Neural cell (in vitro differentiated cells): ENCODE results near the gene CROT. TPM values are rescaled to one million over a fixed set of nuclear protein-coding genes. Genes with fewer than 3 reads are reported as not detected.

ENCODE experiments used
- H2AFZ ChIP-seq: fragments of 200-600, 300-800 bp; sonication (generic), shearing (Covaris generic); 2 replicates; pipeline ENCODE4 v1.6.0; 2014; ENCODE audit warnings: low read depth, mild to moderate bottlenecking, antibody characterized with exemption, low read length, moderate library complexity
- H3F3A ChIP-seq: fragments of 200-600 bp; shearing (Covaris generic); 2 replicates; pipeline ENCODE4 v1.6.1; 2016; ENCODE audit warnings: mild to moderate bottlenecking, moderate library complexity, mixed read lengths, antibody characterized with exemption, low read length; ENCODE audit not compliant: insufficient read depth, poor library complexity, severe bottlenecking
- H3K27ac ChIP-seq: fragments of 200-600, 300-800 bp; sonication (generic), shearing (Covaris generic); 2 replicates; pipeline ENCODE4 v1.5.1; 2014; ENCODE audit warnings: mild to moderate bottlenecking, low read length, moderate library complexity
- H3K27me3 ChIP-seq: fragments of 300-800, 200-600 bp; sonication (generic), shearing (Covaris generic); 2 replicates; pipeline ENCODE4 v1.6.0; 2014; ENCODE audit warnings: mild to moderate bottlenecking, low read depth, low read length, moderate library complexity; ENCODE audit not compliant: insufficient read depth
- H3K36me3 ChIP-seq: fragments of 300-800, 200-600 bp; sonication (generic), shearing (Covaris generic); 2 replicates; pipeline ENCODE4 v1.5.1; 2014; ENCODE audit warnings: mild to moderate bottlenecking, antibody characterized with exemption, low read length, moderate library complexity; ENCODE audit not compliant: insufficient read depth
- H3K4me2 ChIP-seq: fragments of 300-800, 200-600 bp; sonication (generic), shearing (Covaris generic); 2 replicates; pipeline ENCODE4 v1.6.0; 2014; ENCODE audit warnings: mild to moderate bottlenecking, low read length
- H3K4me3 ChIP-seq: fragments of 300-800, 200-600 bp; sonication (generic), shearing (Covaris generic); 2 replicates; pipeline ENCODE4 v1.5.1; 2014; ENCODE audit warnings: mild to moderate bottlenecking, low read length, moderate library complexity
- H3K79me2 ChIP-seq: fragments of 200-600 bp; shearing (Covaris generic); replicated peaks from 2 replicates; pipeline ENCODE4 v1.6.0; 2014; ENCODE audit warnings: mild to moderate bottlenecking, low read length, moderate library complexity; ENCODE audit not compliant: insufficient read depth
- H3K9ac ChIP-seq: fragments of 300-800, 200-600 bp; sonication (generic), shearing (Covaris generic); 2 replicates; pipeline ENCODE4 v1.6.1; 2016; ENCODE audit warnings: mild to moderate bottlenecking, low read length, mixed read lengths
- H3K9me2 ChIP-seq: fragments of 200-600 bp; shearing (Covaris generic); 2 replicates; pipeline ENCODE4 v1.6.1; 2016; ENCODE audit warnings: mild to moderate bottlenecking, low read length, mixed read lengths; ENCODE audit not compliant: insufficient read depth
- H3K9me3 ChIP-seq: fragments of 200-600, 300-800 bp; sonication (generic), shearing (Covaris generic); 2 replicates; pipeline ENCODE4 v1.6.1; 2016; ENCODE audit warnings: mild to moderate bottlenecking, mixed run types, low read length, moderate library complexity, mixed read lengths
- H4K20me1 ChIP-seq: fragments of 200-600 bp; shearing (Covaris generic); 2 replicates; pipeline ENCODE4 v1.6.1; 2016; ENCODE audit warnings: mild to moderate bottlenecking, mixed run types; ENCODE audit not compliant: insufficient read depth
- CTCF ChIP-seq: fragments of 450-650 bp; IDR thresholded peaks from 2 replicates; pipeline ENCODE4 v1.5.1; 2014; ENCODE audit warnings: antibody characterized with exemption, mild to moderate bottlenecking, moderate library complexity; ENCODE audit not compliant: poor library complexity, severe bottlenecking
- EP300 ChIP-seq: fragments of 450-650 bp; conservative IDR thresholded peaks from 2 replicates; pipeline ENCODE4 v1.6.1; 2014; ENCODE audit warnings: antibody characterized with exemption, mild to moderate bottlenecking, moderate library complexity; ENCODE audit not compliant: poor library complexity, severe bottlenecking
- EZH2 ChIP-seq: fragments of 200-600, 300-800 bp; shearing (Covaris generic), sonication (generic); IDR thresholded peaks from 2 replicates; pipeline ENCODE4 v1.6.1; 2014; ENCODE audit warnings: antibody characterized with exemption, low read length, borderline replicate concordance, mild to moderate bottlenecking; ENCODE audit not compliant: insufficient read depth, poor library complexity, severe bottlenecking
- MXI1 ChIP-seq: fragments of 450-650 bp; conservative IDR thresholded peaks from 2 replicates; pipeline ENCODE4 v1.6.1; 2014; ENCODE audit warnings: antibody characterized with exemption, mild to moderate bottlenecking; ENCODE audit not compliant: poor library complexity, severe bottlenecking
- POLR2AphosphoS5 ChIP-seq: IDR thresholded peaks from 2 replicates; pipeline ENCODE4 v1.6.1; 2012
- RAD21 ChIP-seq: fragments of 450-650 bp; conservative IDR thresholded peaks from 2 replicates; pipeline ENCODE4 v1.6.1; 2014; ENCODE audit warnings: antibody characterized with exemption, mild to moderate bottlenecking, moderate library complexity
- REST ChIP-seq: IDR thresholded peaks from 2 replicates; pipeline ENCODE4 v1.6.1; 2012; ENCODE audit warnings: borderline replicate concordance
- SMC3 ChIP-seq: fragments of 450-650 bp; conservative IDR thresholded peaks from 2 replicates; pipeline ENCODE4 v1.6.1; 2014; ENCODE audit warnings: antibody characterized with exemption, mild to moderate bottlenecking, moderate library complexity; ENCODE audit not compliant: poor library complexity
- TAF1 ChIP-seq: IDR thresholded peaks from 2 replicates; pipeline ENCODE4 v1.6.1; 2012; ENCODE audit warnings: low read depth
- polyA plus RNA-seq: library from polyadenylated mRNA; depleted of rRNA; stranded (reverse); fragments of >200 nt; gene quantifications from 2 replicates; pipeline ENCODE4 v1.2.3, GENCODE V29; 2014

The CROT gene
- polyA plus RNA-seq, 1 donor from 2014 or later, result 20.6 TPM

GRCh38 chr7:87336136-87336535 lies 9.3 kb upstream of the CROT start:
- no peak for TF ChIP-seq SMC3
- TF ChIP-seq CTCF, result no peak
- TF ChIP-seq TAF1, result no peak
- no peak for TF ChIP-seq REST
- TF ChIP-seq EP300, result no peak
- TF ChIP-seq POLR2AphosphoS5, result no peak
- TF ChIP-seq EZH2, result no peak
- TF ChIP-seq MXI1, result no peak
- TF ChIP-seq RAD21, result no peak
- Histone ChIP-seq H3K9me3 (peaks cover 3% of the 10 kb centered on the region), H4K20me1 (no peaks in the 10 kb centered on the region), H3F3A (no peaks in the 10 kb centered on the region), H3K4me2 (no peak overlapping the region), H3K4me3 (no peak overlapping the region), H3K9me2 (no peaks in the 10 kb centered on the region), H2AFZ (no peak overlapping the region), H3K36me3 (no peaks in the 10 kb centered on the region), H3K9ac (no peak overlapping the region), H3K27me3 (no peaks in the 10 kb centered on the region), H3K27ac (no peak overlapping the region), H3K79me2 (no peaks in the 10 kb centered on the region)

- no peak overlapping the region for H3K4me2 ChIP-seq
- no peak overlapping the region for H2AFZ ChIP-seq
- TF ChIP-seq MXI1, result no peak
- TF ChIP-seq SMC3, result no peak
- no peak for TF ChIP-seq EP300
- TF ChIP-seq TAF1, result no peak
- TF ChIP-seq EZH2, result no peak
- TF ChIP-seq RAD21, result no peak
- no peak for TF ChIP-seq CTCF
- no peak for TF ChIP-seq POLR2AphosphoS5
- no peak for TF ChIP-seq REST
- H3K36me3 ChIP-seq, result no peaks in the 10 kb centered on the region
- no peak overlapping the region for H3K9ac ChIP-seq
- no peaks in the 10 kb centered on the region for H4K20me1 ChIP-seq
- no peaks in the 10 kb centered on the region for H3K9me2 ChIP-seq
- peaks cover 8% of the 10 kb centered on the region for H3K79me2 ChIP-seq
- no peaks in the 10 kb centered on the region for H3F3A ChIP-seq
- peaks cover 3% of the 10 kb centered on the region for H3K9me3 ChIP-seq
- no peak overlapping the region for H3K4me3 ChIP-seq
- no peak overlapping the region for H3K27ac ChIP-seq
- H3K27me3 ChIP-seq, result no peaks in the 10 kb centered on the region
These were observed 8.1 kb upstream of the CROT start for GRCh38 chr7:87337331-87337730.
